ENCODE measurements around the gene KCTD7.
"Not testable (repeated sequence)": the region's sequence is repeated elsewhere in the genome, so short reads cannot be mapped to it uniquely, and the experiment has no call there.

KCTD7 gene

DNA sequence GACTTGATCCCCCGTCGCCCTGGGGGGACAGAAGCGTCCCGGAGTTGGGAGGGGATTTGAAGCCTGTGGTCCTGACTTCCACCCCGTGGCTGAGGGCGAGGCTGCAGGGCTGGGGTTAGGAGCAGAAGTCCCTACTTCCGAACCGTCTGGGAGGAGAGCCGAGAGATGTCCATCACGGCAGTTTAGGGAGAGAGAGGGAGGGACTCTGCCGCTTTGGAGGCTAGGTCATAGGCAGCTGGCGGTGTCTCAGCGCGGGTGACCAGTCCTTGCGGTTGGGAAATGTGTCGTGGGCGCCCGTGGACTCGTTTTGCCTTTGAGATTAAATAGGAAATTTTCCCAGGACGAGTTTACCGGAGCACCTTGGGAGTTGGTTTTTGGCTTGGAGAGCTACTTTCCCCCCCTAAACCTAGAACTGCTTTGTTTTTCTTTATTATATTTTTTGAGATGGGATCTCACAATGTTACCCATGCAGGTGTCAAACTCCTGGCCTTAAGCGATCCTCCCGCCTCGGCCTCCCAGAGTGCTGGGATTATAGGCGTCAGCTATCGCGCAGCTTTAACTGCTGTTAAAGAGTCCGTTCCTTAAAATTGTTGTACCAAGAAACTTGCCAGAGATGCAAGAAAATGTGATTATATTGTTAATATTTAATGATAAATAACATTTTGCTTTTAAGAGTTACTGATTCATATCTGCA, 26.6 kb downstream of the KCTD7 start:
- DNase-seq: not testable (repeated sequence)

DNA sequence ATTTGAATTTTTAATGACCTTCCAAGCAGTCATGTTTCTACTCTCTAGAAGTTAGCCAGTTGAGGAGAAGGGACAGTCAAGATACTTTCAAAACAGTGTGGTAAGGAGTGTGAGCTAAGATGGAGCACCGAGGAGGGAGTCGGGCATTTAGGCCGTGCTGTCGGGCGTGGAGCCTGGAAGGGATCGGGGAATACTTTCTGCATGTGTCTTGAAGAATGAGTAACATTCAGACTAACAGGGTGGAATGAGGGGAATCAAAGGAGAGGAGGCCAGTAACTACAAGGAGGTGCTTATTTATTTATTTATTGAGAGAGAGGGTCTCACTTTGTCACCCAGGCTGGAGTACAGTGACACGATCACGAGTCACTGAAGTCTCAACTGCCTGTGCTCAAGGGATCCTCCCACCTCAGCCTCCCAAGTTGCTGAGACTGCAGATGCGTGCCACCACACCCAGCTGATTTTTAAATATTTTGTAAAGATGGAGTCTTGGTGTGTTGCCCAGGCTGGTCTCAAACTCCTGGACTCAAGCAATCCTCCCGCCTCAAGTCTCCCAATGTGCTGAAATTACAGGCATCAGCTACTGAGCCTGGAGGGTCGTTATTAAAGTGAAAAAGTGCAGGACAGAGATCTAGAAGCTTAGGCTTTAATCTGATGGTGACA, 27.3 kb downstream of the KCTD7 start:
- DNase-seq: not testable (repeated sequence)

DNA sequence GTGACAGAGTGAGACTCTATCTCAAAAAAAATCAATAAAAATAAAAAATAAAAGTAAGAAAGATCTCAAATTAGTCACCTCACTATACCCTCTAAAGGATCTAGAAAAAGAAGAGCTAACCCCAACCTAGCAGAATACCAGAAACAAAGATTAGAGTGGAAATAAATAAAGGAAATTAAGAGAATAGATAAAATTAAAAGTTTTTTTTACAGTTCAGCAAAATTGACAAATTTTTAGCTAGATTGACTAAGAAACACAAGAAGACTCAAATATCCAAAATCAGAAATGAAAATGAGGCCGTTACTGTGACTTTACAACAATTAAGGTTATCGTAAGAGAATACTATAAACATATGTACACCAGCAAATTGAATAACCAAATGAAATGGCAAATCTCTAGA, 29.1 kb downstream of the KCTD7 start:
- no peak for DNase-seq

DNA sequence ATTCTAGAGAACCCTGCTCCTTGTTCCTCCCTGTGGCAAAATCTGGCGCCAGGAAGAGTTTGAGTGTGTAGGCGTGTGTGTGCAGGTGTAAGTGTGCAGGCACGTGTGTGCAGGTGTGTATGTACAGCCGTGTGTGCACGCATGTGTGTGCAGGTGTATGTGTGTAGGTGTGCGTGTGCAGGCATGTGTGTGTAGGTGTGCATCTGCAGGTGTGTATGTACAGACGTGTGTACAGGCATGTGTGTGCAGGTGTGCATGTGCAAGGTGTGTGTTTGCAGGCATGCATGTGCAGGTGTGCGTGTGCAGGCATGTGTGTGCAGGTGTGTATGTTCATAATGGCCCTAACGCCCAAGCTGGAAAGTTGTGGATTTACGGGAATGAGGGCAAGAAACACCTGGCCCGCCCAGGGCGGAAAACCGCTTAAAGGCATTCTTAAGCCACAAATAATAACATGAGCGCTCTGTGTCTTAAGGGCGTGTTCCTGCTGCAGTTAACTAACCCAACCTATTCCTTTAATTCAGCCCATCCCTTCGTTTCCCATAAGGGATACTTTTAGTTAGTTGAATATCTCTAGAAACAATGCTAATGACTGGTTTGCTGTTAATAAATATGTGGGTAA, 34.1 kb downstream of the KCTD7 start:
- DNase-seq: no peak

DNA sequence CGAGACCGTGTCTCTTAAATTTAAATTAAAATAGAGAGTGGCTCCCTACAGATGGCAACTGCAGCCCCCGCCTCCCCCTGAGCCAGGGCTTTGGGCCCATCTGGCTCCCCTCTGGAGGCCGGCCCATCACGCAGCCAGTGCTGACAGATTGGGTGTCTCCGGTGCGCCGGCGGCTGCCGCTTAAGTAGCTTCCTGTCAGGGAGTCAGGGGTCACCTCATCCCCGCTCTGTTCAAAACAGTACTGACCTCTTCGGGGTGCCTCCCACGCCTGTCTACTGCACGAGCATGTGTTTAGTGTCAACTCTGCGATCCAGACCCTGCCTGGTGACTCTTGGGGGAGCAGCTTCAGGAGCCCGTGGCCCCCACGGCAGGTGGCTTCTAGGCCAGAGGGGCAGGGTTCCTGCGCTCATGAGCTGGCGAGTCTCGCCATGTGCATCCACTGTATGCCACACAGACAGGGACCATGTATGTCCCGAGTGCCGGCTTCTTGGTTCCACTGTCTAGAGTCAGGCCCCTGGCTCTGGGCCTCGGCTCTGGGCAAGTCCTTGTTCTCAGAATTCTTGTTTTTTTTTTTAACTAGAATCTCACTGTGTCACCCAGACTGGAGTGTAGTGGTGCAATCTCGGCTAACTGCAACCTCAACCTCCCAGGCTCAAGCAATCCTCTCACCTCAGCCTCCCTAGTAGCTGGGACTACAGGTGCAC, 36.1 kb downstream of the KCTD7 start:
- DNase-seq: no peak

DNA sequence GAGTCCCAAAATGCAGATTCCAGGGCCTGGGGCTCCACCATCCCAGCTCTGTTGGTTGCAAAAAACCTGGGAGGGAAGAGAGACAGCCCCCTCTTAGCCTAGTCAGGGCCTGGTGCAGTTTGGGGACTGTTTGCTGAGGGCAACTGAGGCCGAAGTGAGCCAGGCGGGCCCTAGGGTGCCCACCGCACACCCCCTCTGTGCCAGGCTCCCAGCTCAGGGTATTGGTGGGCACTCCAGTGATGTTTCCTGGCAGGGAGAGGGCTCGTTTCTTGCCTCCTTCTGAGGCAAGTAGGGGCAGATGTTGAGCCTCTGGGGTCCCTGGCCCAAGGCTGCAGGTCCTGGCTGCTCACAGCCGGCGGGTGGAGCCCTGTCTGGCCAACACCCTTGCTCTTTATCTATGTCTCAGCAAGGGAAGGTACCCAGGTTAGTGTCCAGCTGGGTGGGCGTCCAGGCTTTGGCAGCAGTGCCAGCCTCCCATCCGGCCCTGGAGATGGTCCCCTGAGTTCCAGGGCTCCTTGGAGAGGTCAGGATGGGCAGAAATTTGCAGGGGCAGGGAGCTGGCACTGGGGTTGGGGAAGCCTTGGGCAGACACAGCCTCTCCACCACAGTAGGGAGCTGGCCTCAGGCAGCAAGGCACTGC, 37.8 kb downstream of the KCTD7 start:
- no peak for DNase-seq

DNA sequence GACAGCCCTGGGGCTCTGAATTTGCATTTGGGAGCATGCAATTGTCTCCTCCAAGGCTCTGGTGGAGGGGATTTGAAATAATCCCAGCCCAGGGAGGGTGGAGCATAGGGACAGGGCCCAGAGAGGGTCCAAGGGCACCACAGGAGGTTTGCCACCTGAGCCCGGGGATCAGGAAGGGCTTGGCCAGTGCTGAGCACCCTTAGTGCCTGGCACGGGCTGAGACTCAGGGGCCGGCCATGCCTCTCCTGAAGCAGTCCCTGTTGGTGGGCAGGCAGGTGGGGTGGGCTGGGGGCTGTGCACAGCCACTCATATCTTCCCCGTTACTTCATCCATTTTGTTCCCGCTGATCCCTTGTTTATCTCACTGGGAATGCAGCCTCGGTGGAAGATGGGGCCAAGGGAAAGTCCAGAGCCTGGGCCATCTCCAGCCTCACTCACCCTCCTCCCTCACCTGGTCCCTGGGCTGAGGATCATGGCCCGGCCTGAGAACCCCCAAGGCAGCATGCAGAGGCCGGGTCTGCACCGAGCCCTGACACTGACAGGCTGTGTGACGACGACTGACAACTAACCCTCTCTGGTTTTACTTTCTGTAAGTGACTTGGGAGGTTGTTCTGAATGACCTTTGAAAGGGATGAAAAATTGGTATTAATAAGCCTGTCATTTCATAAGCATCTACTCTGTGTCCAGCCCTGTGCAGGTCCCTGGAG, 38.5 kb downstream of the KCTD7 start:
- DNase-seq: no peak

DNA sequence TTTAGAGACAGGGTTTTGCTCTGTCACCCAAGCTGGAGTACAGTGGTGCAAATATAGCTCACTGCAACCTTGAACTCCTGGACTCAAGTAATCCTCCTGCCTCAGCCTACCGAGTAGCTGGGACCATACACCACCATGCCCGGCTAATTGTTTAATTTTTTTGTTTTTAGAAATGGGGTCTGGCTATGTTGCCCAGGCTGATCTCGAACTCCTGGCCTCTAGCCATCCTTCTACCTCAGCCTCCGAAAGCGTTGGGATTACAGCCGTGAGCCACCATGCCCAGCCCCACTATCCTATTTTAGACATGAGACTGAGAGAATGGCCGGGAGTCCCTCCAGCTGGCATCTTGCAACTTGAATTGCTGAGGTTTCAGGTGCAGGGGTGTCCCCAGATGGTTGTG, 39.4 kb downstream of the KCTD7 start:
- DNase-seq: no peak

DNA sequence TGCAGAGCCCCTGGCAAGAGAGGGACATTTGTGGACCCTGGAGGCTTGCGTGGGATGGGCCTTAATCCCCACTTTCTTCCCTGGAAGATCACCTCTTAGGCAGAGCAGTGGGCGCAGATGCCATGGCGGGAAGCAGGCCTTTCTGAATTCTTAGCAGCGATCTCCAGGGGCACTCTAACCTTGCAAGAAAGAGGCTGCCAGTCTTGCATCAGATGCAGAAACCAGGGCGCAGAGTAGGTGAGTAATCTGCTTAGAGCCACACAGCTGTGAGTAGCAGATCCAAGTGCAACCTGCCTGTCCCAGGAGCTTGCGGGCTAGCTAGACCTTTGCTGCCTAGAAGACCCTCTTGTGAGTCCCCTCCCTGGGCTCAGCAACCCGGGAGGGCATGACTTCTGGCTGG, 40.0 kb downstream of the KCTD7 start:
- no peak for DNase-seq

DNA sequence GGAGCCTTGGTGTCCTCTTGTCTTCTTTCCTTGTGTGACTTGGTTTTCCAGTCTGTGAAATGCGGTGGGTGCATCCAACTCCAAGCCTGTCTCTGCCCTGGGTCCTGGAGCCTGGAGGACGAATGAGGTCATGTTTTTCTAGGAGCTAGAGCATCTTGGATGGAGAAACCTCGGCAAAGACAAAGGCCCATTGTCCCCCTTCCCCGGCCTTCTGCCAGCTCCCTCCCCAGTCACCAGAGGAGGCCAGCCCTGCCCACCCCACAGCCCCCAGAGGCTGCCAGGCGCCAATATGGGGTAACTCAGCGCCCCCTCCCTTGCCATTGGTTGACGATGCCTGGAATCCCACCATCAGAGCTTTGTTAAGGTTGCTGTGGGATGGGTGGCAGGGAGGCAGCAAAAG, 40.4 kb downstream of the KCTD7 start:
- DNase-seq: no peak

DNA sequence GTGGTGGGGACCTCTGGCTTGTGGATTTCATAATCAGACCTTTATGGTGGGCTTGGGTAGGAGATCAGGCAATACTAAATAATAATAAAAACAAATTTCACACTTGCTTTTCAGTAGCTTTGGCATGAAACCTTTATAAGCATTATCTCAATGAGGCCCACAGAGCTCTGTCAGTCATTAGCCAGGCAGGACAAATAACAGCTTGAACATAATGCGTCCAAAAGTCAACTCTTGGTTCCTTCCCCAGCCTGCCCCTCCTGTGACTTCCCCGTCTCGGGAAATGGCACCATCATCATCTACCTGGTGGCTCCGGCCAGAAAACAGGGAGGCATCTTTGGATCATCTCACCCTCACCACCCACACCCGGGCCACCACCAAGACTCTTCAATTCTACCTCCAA, 40.8 kb downstream of the KCTD7 start:
- no peak for DNase-seq

DNA sequence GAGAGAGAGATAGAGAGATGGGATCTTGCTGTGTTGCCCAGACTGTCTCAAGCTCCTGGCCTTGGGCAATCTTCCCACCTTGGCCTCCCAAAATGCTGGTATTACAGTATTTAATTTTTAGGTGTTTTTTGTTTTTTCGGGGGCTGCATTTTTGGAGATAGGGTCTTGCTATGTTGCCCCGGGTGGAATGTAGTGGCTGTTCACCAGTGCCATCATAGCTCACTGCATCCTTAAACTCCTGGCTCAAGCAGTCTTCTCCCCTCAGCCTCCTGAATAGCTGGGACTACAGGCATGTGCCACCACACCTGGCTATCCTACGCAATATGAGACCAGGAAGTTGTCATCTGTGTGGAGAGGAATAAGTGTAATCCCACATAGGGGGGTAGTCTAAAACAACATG, 42.4 kb downstream of the KCTD7 start:
- no peak for DNase-seq

DNA sequence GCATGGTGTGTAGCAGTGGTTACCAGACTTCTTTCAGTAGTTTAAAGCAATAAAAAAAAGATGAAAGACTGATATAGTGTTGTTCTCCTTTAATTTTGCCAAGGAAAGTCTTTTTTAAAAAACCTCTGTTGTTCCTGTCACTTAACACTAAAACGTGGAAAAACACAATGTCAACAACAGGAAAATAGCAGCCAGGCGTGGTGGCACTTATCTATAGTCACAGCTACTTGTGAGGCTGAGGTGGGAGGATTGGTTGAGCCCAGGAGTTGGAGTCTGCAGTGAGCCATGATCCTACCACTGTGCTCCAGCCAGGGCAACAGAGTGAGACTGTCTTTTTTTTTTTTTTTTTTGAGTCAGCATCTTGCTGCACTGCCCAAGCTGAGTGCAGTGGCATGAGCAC, 42.8 kb downstream of the KCTD7 start:
- not testable (repeated sequence) for DNase-seq

DNA sequence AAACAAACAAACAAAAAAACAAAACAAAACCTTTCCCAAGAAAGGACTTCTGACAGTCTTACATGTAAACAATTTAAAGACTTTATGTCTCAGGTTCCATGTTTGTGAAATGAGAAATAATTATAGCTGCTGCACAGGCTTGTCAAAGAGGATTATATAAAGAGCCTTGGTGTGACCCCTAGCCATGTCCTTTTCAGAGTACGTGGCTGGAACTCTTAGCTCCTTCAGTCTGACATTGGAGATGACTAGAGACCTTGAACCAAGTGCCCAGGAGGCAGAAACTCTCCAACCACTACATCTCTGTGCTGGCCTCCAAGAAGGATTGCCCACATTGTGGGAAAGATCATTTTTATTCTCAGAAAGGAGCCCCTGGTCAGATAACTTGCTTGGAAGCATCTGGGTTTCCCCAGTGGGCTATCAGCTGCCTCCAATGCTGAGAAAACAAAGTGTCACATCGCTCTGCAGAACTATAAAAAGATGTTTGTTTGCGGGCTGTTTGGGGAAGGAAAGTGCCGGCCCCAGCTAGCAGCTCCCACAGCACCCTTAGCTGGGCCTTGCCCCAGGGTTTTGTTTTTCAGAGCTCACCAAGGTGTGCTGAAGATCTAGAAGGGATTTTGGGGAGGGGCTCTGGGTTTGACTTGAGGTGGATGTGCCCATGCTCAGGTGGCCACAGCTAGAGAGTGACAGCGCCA, 43.9 kb downstream of the KCTD7 start:
- DNase-seq: not testable (repeated sequence)

DNA sequence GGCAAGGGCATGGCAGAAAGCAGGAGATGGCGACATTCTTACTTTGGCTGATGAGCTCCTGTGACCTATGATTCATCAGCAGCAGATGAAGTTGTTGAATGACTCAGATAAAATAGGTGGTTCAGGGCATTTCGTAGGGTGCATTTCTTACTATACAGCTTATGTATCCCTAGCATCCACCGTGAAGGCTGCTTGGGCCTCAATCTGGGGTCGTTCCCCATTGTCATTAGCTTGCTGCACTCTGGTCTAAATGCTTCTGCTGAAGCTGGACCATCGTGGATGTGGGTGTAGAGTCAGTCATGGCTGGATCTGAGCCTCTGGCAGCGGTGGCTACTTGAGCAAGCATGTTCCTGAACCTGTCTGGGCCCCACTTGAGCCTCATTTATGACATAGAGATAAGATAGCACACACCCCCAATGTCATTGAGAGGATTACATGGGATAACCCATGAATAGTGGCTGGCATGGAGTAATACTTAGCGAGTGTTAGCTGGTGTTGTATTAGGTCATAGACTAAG, 44.5 kb downstream of the KCTD7 start:
- not testable (repeated sequence) for DNase-seq

DNA sequence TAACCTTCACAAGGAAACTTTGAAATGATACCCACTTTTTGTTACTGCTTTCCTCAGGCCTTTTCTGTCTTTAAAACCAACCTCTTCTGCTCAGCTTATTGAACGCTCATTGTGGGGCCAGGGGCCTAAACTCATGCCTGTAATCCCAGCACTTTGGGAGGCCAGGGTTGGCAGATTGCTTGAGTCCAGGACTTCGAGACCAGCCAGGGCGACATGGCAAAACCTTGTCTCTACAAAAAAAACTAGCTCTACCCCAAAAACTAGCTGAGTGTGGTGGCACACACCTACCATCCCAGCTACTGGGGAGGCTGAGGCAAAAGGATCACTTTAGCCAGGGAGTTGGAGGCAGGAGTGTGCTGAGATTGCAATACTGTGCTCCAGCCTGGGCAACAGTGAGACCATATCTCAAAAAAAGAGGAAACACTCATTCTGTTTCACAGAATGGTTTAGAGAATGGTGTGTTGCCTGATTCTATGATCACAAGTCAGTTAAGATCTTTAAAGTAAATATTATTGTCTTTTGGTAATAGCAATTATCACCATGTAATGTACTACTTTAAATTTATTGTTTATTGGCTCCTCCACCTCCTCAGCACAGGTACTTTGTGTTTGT, 51.1 kb downstream of the KCTD7 start:
- DNase-seq: no peak

DNA sequence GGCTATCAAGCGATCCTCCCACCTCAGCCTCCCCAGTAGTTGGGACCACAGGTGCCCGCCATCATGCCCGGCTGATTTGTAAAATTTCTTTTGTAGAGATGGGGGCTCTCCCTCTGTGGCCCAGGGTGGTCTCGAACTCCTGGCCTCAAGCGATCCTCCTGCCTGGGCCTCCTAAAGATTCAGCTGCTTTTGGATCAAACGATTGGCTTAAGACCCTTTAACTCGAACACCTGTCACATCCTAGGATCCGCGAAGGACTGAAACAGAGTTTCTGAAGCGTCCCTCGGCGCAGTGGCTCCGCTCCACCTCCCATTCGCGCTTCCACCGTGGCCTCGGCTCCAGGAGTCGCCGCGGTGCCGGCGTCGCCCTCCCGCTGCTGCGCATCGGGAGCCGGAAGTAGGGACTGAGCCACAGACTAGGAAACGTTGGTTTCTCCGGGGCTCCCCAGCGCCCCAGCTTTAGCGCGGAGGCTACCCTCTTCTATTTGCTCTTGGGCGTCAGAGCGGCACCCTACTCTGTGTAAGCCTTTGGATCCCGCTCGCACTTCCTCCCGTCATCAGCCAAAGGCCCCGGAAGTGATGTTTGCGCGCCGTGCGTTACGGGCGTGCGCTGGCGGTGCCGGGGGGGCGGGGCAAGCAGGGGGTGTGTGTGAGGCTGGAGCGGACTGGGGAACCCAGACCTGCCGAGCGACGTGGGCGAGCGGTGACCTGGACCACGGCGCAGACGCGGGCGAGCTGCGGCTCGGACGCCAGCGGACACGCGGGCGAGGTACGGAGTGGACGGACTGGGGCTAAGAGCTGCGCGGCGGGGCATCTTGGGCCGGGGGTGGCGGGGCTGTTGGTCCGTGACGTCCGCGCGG, 53.0 kb downstream of the KCTD7 start:
- DNase-seq: peak; percentile 71

DNA sequence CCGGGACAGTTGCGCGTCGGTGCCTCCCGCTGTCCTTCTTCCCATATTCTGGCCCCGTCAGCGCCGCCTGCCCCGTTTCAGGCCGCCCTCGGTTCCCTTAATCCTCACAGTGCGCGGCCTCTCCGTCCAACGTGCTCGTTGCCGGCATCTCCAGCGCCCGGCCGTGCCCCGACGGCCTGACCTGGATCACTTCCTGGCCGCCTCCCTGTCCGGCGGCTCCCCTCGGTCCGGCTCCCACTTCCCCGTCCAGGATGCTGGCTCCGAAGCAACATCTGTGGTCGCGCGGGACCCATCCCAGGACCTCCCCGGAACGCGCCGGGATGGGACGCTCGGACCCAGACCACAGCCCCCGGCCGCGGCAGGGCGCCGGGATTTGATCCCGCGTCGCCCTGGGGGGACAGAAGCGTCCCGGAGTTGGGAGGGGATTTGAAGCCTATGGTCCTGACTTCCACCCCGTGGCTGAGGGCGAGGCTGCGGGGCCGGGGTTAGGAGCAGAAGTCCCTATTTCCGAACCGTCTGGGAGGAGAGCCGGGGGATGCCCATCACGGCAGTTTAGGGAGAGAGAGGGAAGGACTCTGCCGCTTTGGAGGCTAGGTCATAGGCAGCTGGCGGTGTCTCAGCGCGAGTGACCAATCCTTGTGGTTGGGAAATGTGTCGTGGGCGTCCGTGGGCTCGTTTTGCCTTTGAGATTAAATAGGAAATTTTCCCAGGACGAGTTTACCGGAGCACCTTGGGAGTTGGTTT, 53.8 kb downstream of the KCTD7 start:
- DNase-seq: no peak

DNA sequence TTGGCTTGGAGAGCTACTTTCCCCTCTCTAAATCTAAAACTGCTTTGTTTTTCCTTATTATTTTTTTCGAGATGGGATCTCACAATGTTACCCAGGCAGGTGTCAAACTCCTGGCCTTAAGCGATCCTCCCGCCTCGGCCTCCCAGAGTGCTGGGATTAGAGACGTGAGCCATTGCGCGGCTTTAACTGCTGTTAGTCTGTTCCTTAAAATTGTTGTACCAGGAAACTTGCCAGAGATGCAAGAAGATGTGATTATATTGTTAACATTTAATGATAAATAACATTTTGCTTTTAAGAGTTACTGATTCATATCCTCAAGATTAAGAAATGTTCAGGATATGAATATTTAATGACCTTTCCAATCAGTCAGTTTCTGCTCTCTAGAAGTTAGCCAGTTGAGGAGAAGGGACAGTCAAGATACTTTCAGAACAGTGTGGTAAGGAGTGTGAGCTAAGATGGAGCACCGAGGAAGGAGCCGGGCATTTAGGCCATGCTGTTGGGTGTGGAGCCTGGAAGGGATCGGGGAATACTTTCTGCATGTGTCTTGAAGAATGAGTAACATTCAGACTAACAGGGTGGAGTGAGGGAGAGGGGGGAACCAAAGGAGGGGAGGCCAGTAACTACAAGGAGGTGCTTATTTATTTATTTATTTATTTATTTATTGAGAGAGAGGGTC, 54.6 kb downstream of the KCTD7 start:
- not testable (repeated sequence) for DNase-seq

All from NCI-H1417 treated with DMSO at 0.1 percent for 48 hours (cell line).